Forelimb muscle (tissue), 1 donor: ENCODE results near the gene PSD4. TPM values are rescaled to one million over a fixed set of nuclear protein-coding genes. Genes with fewer than 3 reads are reported as not detected.
A peak's percentile ranks its signal among the peaks of the same experiment; 100 is the strongest.

Source experiments
- DNase-seq: peaks from one replicate; pipeline ENCODE4 v3.0.0-alpha.2; 2013; ENCODE audit warnings: low read depth
- polyA plus RNA-seq: library from polyadenylated mRNA; unstranded; fragments of 120-200 nt; gene quantifications from one replicate; pipeline ENCODE4 v1.2.1, GENCODE V29; 2013; ENCODE audit not compliant: insufficient read length

The PSD4 gene
- polyA plus RNA-seq, 1 donor, result 1.3 TPM

DNA sequence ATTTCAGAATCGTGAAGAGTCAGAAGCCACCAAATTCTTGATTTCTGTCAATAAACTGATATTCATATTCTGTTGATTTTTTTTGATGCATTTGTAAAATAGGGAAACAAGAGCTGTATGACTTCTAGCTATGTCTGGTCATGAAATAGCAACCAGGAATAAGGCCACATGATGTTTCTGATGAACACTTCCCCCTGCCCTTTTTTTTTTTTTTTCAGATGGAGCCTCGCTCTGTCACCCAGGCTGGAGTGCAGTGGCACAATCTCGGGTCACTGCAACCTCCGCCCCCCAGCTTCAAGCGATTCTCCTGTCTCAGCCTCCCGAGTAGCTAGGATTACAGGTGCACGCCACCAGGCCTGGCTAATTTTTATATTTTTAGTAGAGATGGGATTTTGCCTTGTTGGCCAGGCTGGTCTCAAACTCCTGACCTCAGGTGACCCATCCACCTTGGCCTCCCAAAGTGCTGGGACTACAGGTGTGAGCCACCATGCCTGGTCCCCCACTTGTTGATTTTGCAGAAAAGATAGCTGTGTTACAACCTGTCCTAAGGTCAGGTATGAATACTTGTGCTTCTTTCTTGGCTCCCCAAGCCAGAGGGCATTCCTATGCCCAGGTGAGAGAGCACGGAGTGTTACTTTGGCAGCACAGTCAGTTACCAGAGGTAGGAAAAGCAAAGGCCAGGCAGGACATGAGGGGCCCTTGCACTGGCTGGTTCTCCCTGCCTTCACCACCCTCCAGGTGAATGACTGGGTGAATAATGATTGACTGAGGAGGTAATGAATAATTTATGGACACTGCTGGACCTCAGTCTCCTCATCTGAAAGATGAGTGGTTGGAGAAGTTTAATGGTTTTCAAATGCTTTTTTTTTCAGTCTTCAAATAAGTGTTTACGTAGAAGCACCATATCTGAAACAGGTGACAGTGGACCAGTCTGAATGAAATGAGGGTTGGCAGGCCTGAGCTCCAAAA lies 65.4 kb downstream of the PSD4 start:
- no peak for DNase-seq

DNA sequence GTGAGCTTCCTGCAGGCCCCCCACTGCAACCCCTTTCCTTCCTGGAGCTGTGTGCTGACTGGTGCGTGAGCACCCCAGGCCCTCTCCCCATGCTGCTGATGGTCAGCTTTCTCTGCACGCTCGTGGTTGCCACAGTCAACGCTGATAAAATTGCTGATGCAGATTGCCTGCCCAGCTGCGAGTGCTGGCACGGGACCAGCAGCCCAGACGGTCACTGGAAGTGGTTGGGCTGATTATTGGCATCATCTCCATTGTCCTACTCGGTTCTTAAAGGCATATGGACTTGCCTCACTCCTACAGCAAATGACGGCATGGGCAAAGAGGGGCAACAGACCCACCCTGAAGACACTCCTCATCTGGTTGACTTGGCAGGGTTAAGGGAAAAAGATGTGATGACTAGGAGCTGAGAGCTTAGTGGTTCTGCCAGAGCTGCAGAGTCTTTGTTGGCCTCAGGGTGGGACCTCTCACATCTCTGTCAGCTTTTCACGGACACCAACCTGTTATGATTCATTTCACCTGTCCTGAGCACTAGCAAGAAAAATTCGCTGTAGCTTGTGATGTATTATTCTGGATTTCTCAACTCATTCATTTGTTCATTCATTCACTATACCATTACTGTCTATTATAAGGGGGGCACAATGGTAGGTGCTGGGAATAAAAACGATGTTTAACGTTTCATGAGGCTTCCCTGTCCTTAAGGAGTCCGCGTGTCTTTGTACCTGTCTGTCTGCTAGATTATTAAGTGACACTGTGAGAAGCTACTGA lies 66.6 kb downstream of the PSD4 start:
- DNase-seq, result peak; percentile 71

DNA sequence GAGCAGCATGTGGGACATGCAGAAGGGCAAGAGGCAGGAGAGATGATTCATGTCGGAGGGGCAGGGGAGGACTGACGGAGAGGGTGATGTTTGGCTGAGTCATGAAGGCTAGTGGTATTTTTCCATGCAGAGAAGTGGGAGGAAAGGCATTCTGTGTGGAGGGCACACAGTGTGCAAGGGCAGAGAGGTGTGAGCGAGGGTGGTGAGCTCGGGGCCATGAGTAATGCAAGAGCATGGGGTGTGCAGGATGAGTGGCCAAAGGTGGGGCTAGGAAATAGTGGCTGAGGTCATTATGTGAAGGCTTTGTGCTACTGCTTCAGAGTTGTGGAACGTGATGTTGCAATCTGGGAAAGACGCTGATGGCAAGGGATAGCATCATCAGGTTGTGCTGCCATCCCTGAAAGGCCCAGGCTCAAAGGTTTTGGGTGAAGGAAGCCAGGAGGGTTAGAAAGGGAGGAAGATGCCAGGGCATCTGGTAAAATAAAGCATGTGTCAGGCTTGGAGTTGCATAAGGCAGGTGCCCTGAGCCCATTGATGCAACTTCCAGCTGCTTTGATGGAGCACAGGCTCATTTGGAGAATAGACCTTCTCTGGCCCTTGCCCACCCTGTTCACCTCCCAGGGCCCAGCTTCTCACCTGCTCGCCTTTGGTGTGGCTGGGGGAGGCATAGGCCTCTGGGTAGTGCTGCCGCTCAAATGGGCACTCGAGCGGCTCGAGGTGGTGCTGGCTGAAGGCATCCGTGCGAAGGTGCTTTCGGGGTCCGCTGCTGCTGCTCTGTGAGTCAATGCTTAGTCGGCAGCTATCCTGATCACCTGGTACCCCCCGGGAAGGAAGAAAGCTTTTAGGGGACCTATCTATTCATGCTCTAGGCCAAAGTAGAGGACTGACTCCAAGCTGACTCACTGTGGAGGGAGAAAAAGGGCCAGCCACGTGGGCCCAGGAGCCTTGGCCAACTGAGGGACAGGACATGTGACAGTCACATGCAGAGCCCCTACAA lies 67.4 kb downstream of the PSD4 start:
- DNase-seq, result no peak

DNA sequence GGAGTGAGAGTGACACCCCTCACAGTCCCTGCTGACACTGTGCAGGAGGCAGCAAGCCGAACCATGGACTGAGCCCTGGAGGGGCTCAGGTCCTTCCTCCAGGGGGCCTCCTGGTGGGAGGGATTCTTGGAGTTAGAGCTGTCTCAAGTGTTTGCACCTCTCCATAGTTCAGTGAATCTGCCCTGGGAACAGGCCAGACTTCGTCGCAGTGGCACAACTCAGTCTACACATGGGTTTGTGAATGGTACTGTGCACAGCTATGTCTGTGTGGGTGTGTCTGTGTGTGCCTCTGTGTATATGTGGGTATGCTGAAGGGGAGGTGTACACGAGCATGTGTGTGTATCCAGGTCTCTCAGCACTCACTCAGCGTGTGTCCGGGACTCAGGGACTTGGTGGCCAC lies 68.6 kb downstream of the PSD4 start:
- no peak for DNase-seq

DNA sequence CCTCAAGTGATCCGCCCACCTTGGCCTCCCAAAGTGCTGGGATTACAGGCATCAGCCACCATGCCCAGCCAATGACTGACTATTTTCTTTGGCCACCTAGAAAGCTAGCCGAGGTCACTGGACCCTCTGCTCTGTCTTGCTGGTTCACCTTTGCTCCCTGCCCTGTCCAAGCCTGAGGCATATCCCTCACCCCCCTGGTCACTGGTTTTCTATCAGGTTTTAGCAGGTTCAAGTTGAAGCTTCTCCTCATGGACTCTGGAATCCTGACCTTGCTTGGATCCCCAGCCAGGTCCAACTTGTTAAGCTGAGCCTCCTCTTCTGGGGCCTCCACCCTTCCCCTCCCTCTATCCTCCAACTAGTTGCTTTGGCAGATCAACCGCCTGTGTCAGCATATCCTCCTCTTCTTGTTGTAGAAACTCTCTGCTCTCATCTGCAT lies 71.5 kb downstream of the PSD4 start:
- DNase-seq, result no peak

DNA sequence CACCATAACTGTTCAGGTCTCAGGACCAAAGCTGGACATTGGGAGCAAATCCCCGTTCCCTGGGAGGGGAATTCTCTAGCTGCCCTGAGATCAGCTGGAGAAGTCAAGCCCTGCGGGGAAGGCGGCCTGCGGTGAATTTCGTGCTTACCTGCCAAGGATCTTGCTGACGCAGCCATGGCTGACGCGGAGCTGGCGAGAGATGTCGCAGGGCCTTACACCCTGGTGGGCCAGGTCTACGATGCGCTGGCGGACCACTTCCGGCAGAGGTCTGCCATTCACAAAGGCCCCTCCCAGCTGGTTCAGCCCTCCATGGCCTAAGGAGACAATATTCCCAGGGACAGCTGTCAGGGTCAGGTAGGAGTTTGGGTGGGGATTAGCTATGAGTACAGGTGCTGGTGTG lies 72.8 kb downstream of the PSD4 start:
- no peak for DNase-seq

DNA sequence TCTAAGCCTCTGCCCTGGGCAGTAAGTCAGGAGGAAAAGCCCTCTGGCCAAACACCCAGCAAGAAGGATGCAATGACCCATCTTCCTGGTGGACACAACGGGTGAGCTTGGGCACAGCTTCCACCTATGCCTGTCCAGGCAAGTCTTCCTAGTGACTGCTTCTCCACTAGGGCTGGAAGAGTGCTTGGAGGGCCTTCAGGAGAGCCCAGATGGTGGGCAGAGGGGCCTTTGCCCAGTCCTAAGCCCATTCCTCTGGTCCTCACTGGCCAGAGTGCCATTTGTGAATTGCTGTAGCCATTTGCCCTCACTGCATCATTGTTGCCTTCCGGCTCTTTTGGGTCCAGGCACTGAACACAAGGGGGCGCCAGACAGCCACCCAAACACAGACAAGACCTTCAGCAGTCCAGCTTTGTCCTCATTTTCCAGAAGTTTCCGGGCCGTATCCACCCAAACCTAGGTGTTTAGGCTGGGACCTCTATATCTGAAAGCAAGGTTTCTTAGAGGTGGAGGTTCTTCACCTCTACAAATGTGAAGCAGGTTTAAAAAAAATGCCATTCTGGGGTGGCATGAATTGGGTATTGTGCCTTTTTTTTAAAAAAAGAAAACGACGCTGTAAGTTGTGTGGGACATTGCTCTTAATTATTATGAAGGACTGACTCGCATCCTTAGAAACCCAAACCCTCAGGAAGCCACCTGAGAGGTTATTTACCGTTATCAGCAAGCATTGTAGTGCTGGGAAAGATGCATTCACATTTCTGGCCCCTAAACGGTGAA lies 75.4 kb downstream of the PSD4 start:
- DNase-seq, result no peak

DNA sequence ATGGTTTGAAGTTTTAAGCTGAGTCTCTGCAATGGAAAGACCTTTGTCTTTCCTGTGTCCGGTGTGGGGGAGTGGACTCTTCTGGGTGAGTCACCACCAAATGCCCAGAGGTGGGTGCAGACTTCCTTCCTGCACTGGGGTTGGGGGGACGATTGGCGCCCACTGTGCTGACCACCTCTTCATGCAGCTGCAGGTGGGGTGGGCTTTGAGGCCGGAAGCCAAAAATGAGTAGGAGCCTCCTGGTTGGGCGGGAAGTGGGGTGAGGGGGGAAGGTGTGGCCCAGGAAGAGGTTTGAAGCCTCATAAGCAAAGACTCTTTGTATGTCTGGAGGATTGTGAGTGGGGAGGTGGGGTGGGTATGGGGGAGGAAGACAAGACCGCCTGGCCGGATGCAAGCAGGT lies 77.3 kb downstream of the PSD4 start:
- no peak for DNase-seq

DNA sequence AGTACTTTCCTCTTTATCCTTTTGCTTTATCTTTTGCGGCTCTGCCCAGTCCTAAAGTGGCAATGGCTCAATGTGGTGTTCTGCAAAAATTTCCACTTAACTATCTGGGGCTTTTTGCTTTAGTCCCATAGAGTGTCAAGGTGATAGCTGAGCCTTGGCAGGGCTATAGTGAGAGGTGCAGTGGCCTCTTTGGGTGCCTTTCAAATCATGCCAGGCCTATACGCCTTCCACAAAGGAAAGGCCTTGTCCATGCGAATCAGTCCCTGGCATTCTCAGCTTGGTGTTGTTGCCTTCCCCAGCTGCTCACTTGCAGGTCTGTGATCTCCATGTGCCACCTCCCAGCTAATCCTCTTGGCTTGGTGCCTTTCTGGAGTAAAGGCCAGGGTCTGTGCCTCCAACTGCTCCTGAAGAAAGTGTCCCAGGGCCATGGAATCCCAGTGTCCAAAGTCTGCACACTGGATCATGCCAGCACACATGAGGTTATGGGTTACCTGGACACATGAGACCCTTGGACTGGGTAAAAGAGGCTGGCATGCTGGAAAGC lies 78.3 kb downstream of the PSD4 start:
- DNase-seq, result no peak

DNA sequence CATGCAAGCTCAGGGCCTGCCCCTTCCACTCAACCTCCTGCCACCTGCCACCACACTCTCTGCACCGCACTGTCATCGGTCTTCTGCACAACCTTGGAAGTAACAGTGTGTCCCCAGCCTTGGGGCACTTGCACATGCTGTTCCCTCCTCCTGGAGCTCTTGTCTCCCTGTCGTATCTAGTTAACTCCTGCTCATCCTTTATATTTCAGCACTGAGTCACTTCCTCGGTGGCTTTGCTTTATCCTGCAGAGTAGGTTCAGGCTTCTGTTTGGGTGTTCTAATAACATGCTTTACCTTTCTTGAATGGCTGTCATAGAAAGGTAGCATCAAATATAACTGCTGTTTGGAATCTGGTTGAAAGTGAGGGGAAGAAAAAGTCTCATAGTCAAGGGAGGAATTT lies 79.7 kb downstream of the PSD4 start:
- DNase-seq, result no peak

DNA sequence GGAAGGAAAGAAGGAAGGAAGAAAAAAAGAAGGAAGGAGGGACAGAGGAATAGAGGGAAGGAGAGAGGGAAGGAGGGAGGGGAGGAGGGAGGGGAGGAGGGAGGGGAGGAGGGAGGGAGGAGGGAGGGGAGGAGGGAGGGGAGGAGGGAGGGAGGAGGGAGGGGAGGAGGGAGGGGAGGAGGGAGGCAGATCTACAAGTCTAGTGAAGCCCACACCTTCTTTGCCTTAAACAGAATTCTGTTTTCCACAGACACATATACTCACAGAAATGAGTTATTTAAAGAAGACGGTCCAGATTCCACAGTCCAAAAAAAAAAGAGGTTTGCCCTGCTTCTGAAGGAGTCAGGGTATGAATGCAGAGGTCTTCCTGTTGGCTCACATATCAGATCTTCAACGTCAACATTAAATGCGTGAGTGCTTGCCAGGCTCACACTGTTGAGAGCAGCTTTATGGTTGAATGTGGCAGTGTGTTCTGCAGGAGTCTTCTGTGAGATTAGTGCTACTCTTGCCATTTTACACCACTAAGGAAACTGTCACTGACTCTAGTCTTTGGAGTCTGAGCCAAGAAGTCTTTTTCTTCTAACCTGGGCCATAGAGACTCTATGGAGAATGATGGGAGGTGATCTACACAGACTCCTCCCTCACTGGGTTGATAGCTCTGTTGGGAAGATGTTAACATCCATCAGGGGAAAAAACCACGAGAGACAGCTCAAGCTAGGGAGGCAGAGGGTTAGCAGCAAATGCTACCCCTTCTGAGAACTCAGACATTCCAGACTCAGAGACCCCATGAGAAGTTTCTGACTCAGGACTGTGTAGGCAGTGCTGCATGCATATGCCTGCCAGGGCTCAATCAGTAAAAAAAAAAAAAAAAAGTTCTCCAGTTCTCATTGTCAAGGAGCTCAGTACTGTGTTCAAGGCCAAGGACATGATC lies 81.6 kb downstream of the PSD4 start:
- DNase-seq, result no peak

DNA sequence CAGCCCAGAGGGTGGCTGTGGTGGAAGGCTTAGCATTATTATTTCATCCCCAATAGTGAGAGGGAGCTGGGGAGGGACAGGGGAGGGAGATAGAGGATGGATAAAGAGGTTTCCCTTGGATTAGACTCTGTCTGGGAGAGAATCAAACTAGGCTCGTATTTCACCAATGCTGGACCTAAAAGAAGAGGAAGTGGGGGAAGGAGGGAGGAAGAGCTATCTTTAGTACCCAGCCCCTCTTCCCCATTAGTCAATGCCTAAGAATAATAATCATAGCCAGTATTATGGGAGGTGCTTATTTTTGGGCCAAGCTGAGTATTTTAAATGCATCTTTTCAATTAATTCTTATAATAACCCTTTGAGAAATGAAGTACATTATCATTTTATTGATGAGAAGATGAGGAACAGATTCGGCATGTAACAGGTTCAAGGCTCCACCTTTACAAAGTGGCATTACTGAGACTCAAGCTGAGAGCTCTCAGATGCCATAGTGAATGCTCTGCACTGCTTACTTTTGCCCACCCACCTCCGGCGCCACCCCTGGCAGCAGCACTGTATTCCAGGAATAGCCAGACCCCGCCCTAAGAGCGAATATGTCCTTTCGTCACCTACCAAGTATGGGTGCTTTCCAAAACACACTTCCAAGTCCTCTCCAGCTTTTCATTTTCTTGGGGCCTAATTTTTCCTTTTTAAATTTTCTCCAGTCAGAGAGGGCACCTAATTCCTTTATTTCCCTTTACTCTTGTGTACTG lies 83.9 kb downstream of the PSD4 start:
- no peak for DNase-seq

DNA sequence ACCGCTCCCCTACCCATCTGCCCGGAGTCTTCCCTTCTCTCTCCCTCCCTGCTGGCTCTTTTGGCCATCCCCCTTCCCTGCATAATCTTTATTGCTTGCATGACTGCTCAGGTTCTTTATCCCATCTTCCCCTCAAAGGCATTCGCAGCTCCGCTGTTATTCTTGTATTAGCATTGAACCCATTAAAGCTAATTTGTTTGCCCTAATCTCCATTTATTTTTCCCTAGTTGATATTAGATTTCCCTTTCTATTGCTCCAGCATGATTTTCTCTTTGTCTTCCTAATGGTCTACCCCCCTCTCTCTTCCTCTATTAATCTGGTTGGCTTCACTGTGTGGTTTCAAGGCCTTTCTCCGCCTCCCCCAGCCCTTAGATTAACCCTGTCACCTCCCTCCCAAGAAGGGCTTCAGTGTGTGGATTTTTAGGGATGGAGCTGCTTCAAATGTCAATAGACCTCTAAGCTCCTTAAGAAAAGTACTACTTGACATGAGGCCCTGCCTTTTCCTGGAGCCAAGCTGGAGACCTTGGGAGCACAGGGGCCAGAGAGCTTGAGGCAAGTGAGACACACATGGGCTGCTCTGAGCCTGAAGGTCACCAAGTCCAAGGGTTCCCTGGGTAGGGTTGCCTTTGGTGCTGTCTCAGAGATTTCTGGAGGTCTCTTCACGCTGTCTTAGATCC lies 84.8 kb downstream of the PSD4 start:
- no peak for DNase-seq

Other genes with a start within 250 kb of the PSD4 start
- 0.14 TPM for gene IL36G, start 196.0 kb upstream of the PSD4 start, polyA plus RNA-seq
- gene IL36A, start 168.5 kb upstream of the PSD4 start, polyA plus RNA-seq, result not detected
- not detected for gene IL36B, start 121.1 kb upstream of the PSD4 start, polyA plus RNA-seq
- not detected for gene IL36RN, start 114.8 kb upstream of the PSD4 start, polyA plus RNA-seq
- not detected for gene IL1F10, start 106.0 kb upstream of the PSD4 start, polyA plus RNA-seq
- gene IL1RN, start 46.4 kb upstream of the PSD4 start, polyA plus RNA-seq, result 0.49 TPM
- gene PAX8, start 105.0 kb downstream of the PSD4 start, polyA plus RNA-seq, result 1.9 TPM